HG03025 (cell line): Measurements from ENCODE around the gene KCTD17.

Experiments used
- ATAC-seq: cut with Tn5 transposase; IDR thresholded peaks from one replicate; pipeline ENCODE4 v1.9.1; 2021; ENCODE audit warnings: mild to moderate bottlenecking, moderate library complexity; ENCODE audit not compliant: unreplicated experiment, low FRiP score

KCTD17 gene

GRCh38 chr22:37051391-37052385 lies at the start of gene KCTD17:
Gene KCTD17, plus strand, starts transcription at chr22:37051742. Its CDS starts 19 bp downstream, at chr22:37051761.
- ATAC-seq = no peak

GRCh38 chr22:37001826-37002225 lies 49.7 kb upstream of the KCTD17 start:
- ATAC-seq = no peak

GRCh38 chr22:37002633-37003032 lies 48.9 kb upstream of the KCTD17 start:
- no peak for ATAC-seq

- no peak for ATAC-seq
These were observed 43.9 kb upstream of the KCTD17 start for GRCh38 chr22:37007651-37008050.

- ATAC-seq = no peak
These were observed 43.2 kb upstream of the KCTD17 start for GRCh38 chr22:37008365-37008764.

GRCh38 chr22:37009490-37009889 lies 42.1 kb upstream of the KCTD17 start:
- no peak for ATAC-seq

GRCh38 chr22:37010174-37010573 lies 41.4 kb upstream of the KCTD17 start:
- ATAC-seq = no peak

- no peak for ATAC-seq
These were observed 40.6 kb upstream of the KCTD17 start for GRCh38 chr22:37010976-37011375.

GRCh38 chr22:37011472-37011871 lies 40.1 kb upstream of the KCTD17 start:
- no peak for ATAC-seq

- ATAC-seq = no peak
These were observed 39.2 kb upstream of the KCTD17 start for GRCh38 chr22:37012262-37012904.

- no peak for ATAC-seq
These were observed 38.6 kb upstream of the KCTD17 start for GRCh38 chr22:37012956-37013355.

- ATAC-seq = no peak
These were observed 37.1 kb upstream of the KCTD17 start for GRCh38 chr22:37014415-37014806.

GRCh38 chr22:37014835-37015586 lies 36.5 kb upstream of the KCTD17 start:
- ATAC-seq = no peak

- no peak for ATAC-seq
These were observed 36.0 kb upstream of the KCTD17 start for GRCh38 chr22:37015587-37015878.

- ATAC-seq = no peak
These were observed 35.2 kb upstream of the KCTD17 start for GRCh38 chr22:37016134-37016910.

- ATAC-seq = no peak
These were observed 34.2 kb upstream of the KCTD17 start for GRCh38 chr22:37017356-37017755.

GRCh38 chr22:37018086-37018814 lies 33.3 kb upstream of the KCTD17 start:
- no peak for ATAC-seq

- no peak for ATAC-seq
These were observed 32.7 kb upstream of the KCTD17 start for GRCh38 chr22:37018815-37019308.
